GM04504 (cell line): ENCODE measurements around the gene BAG5.
A peak's percentile ranks its signal among the peaks of the same experiment; 100 is the strongest.
"Not testable (repeated sequence)": the region's sequence is repeated elsewhere in the genome, so short reads cannot be mapped to it uniquely, and the experiment has no call there.

Source experiments
- DNase-seq: peaks from one replicate; pipeline ENCODE4 v3.0.0-alpha.2; 2012; ENCODE audit warnings: low read depth

BAG5 gene

GRCh38 chr14:103562429-103563225 lies at the start of gene BAG5, which contains the start of gene COA8:
TSS of gene BAG5 (minus strand) at chr14:103562657. CDS start at chr14:103561164, 1,493 bp downstream.
TSS of gene COA8 (plus strand) at chr14:103562960. CDS start at chr14:103563002, 42 bp downstream.
- no peak for DNase-seq

GRCh38 chr14:103611215-103611614 lies 48.8 kb upstream of the BAG5 start:
- no peak for DNase-seq

- not testable (repeated sequence) for DNase-seq
These were observed 46.6 kb upstream of the BAG5 start for GRCh38 chr14:103609081-103609480.

- DNase-seq: no peak
These were observed 45.4 kb upstream of the BAG5 start for GRCh38 chr14:103607822-103608221.

- peak; percentile 91 for DNase-seq
These were observed 44.7 kb upstream of the BAG5 start for GRCh38 chr14:103606963-103607668.

GRCh38 chr14:103604620-103605019 lies 42.2 kb upstream of the BAG5 start:
- no peak for DNase-seq

- DNase-seq: no peak
These were observed 38.0 kb upstream of the BAG5 start for GRCh38 chr14:103600503-103600902.

- peak; percentile 70 for DNase-seq
These were observed 35.3 kb upstream of the BAG5 start for GRCh38 chr14:103597623-103598377.

- DNase-seq: peak; percentile 50
These were observed 31.8 kb upstream of the BAG5 start for GRCh38 chr14:103594265-103594664.

GRCh38 chr14:103593577-103593976 lies 31.1 kb upstream of the BAG5 start:
- no peak for DNase-seq

GRCh38 chr14:103584326-103584915 lies 22.0 kb upstream of the BAG5 start:
- no peak for DNase-seq

- no peak for DNase-seq
These were observed 19.7 kb upstream of the BAG5 start for GRCh38 chr14:103581954-103582703.

GRCh38 chr14:103581206-103581605 lies 18.7 kb upstream of the BAG5 start:
- no peak for DNase-seq

- DNase-seq: no peak
These were observed 16.1 kb upstream of the BAG5 start for GRCh38 chr14:103578401-103579075.

- peak; percentile 82 for DNase-seq
These were observed 14.0 kb upstream of the BAG5 start for GRCh38 chr14:103576371-103577024.

- DNase-seq: no peak
These were observed 12.3 kb upstream of the BAG5 start for GRCh38 chr14:103574707-103575285.

GRCh38 chr14:103574104-103574503 lies 11.6 kb upstream of the BAG5 start:
- no peak for DNase-seq

GRCh38 chr14:103569408-103569807 lies 7.0 kb upstream of the BAG5 start:
- no peak for DNase-seq

GRCh38 chr14:103568952-103569351 lies 6.5 kb upstream of the BAG5 start:
- DNase-seq: no peak
